ENCODE data around the gene EPB41L1.

EPB41L1 gene

GRCh38 chr20:36155629-36155971 lies 1.1 kb downstream of the EPB41L1 start:
- TF ChIP-seq CTCF (IDR thresholded peaks at IDR 0.05) (no peak), ZFX (IDR thresholded peaks at IDR 0.05; ENCODE audit: borderline replicate concordance) (no peak)

GRCh38 chr20:36155991-36156390 lies 1.5 kb downstream of the EPB41L1 start:
- TF ChIP-seq ZFX (IDR thresholded peaks at IDR 0.05; ENCODE audit: borderline replicate concordance): no peak
- H3K27ac ChIP-seq: no peak overlapping the region

More at GRCh38 chr20:36155629-36155971, 1.1 kb downstream of the EPB41L1 start:
- no peak overlapping the region for H3K27ac ChIP-seq

GRCh38 chr20:36157610-36158009 lies 3.1 kb downstream of the EPB41L1 start:
- TF ChIP-seq ZFX (IDR thresholded peaks at IDR 0.05; ENCODE audit: borderline replicate concordance) (no peak), CTCF (IDR thresholded peaks at IDR 0.05) (no peak)
- H3K27ac ChIP-seq: no peak overlapping the region

GRCh38 chr20:36158160-36158741 lies 3.7 kb downstream of the EPB41L1 start:
- TF ChIP-seq CTCF (IDR thresholded peaks at IDR 0.05): no peak
- TF ChIP-seq ZFX (IDR thresholded peaks at IDR 0.05; ENCODE audit: borderline replicate concordance): no peak
- H3K27ac ChIP-seq: no peak overlapping the region

GRCh38 chr20:36159833-36160232 lies 5.3 kb downstream of the EPB41L1 start:
- no peak for TF ChIP-seq ZFX (IDR thresholded peaks at IDR 0.05; ENCODE audit: borderline replicate concordance)
- no peak for TF ChIP-seq CTCF (IDR thresholded peaks at IDR 0.05)

GRCh38 chr20:36162272-36162966 lies 7.9 kb downstream of the EPB41L1 start:
- TF ChIP-seq CTCF (IDR thresholded peaks at IDR 0.05) (no peak), ZFX (IDR thresholded peaks at IDR 0.05; ENCODE audit: borderline replicate concordance) (no peak)
- no peak overlapping the region for H3K27ac ChIP-seq

More at GRCh38 chr20:36159833-36160232, 5.3 kb downstream of the EPB41L1 start:
- H3K27ac ChIP-seq: no peak overlapping the region

GRCh38 chr20:36167902-36168503 lies 13.5 kb downstream of the EPB41L1 start:
- H3K27ac ChIP-seq: no peak overlapping the region
- TF ChIP-seq ZFX (IDR thresholded peaks at IDR 0.05; ENCODE audit: borderline replicate concordance): no peak
- no peak for TF ChIP-seq CTCF (IDR thresholded peaks at IDR 0.05)
